Endothelial cell of umbilical vein (primary cell): ENCODE data around the gene CCDC121. TPM values are rescaled to one million over a fixed set of nuclear protein-coding genes. Genes with fewer than 3 reads are reported as not detected.

Experiments used
- BruUV-seq: library from RNA; stranded (reverse); fragments of 400-500 nt; replicated peaks from 2 replicates; lab custom pipeline; 2021; lab: Mats Ljungman, UMichigan
- CTCF ChIA-PET: fragments of 300-600, 350-600 bp; sonication (Branson Sonifier 250); formaldehyde crosslinking; loops from one replicate; lab custom pipeline; 2021; ENCODE audit warnings: antibody characterized with exemption, inconsistent platforms; lab: Charles Lee
- POLR2A ChIA-PET: fragments of 300-600, 350-600 bp; sonication (Branson Sonifier 250); formaldehyde crosslinking; loops from one replicate; lab custom pipeline; 2021; ENCODE audit warnings: antibody characterized with exemption, inconsistent platforms; lab: Charles Lee
- DNase-seq: peaks from one replicate; pipeline ENCODE4 v3.0.0-alpha.2; 2011; ENCODE audit warnings: low read depth, low spot score
- FAIRE-seq: peaks from 2 replicates; lab custom pipeline; 2011; peaks lifted over from hg19 to GRCh38; lab: Jason Lieb, UNC
- H2AFZ ChIP-seq: 2 replicates; pipeline ENCODE4 v1.6.0; 2012; ENCODE audit warnings: low read depth, low read length, control low read depth, inconsistent platforms
- H3K27ac ChIP-seq: 2 replicates; pipeline ENCODE4 v1.5.1; 2011; ENCODE audit warnings: low read depth, mild to moderate bottlenecking, control low read depth, low read length, moderate library complexity; ENCODE audit not compliant: insufficient read depth
- H3K27me3 ChIP-seq, 2 experiments: 2 replicates each; pipeline versions ENCODE4 v1.6.0 to v1.6.1; 2011; ENCODE audit warnings: low read length in 2 of 2, mixed read lengths in 1 of 2; ENCODE audit not compliant: control insufficient read depth in 2 of 2, insufficient read depth in 2 of 2
- H3K36me3 ChIP-seq, 2 experiments: 2 replicates in 1 of 2; 3 replicates in 1 of 2; pipeline ENCODE4 v1.5.1; 2011; ENCODE audit warnings: low read length in 2 of 2, mild to moderate bottlenecking in 1 of 2, moderate library complexity in 1 of 2; ENCODE audit not compliant: control insufficient read depth in 2 of 2, insufficient read depth in 2 of 2; ENCODE audit errors: extremely low read depth in 1 of 2
- H3K4me1 ChIP-seq: 3 replicates; pipeline ENCODE4 v1.5.1; 2011; ENCODE audit warnings: mild to moderate bottlenecking, low read length; ENCODE audit not compliant: control insufficient read depth, insufficient read depth; ENCODE audit errors: extremely low read depth
- H3K4me2 ChIP-seq: 2 replicates; pipeline ENCODE4 v1.6.1; 2011; ENCODE audit warnings: low read length, control low read depth, mixed read lengths; ENCODE audit not compliant: insufficient read depth
- H3K4me3 ChIP-seq, 3 experiments: fragments of 200-600 bp in 1 of 3; sonication (generic), shearing (Covaris generic) in 1 of 3; replicated peaks in 1 of 3; 2 replicates each; pipeline ENCODE4 v1.5.1; 2011 to 2016; ENCODE audit warnings: control low read depth in 3 of 3, low read length in 3 of 3, mild to moderate bottlenecking in 2 of 3, inconsistent platforms in 1 of 3, low read depth in 1 of 3, moderate library complexity in 1 of 3; ENCODE audit not compliant: insufficient read depth in 1 of 3
- H3K79me2 ChIP-seq: 2 replicates; pipeline ENCODE4 v1.6.0; 2012; ENCODE audit warnings: low read length, inconsistent platforms; ENCODE audit not compliant: control insufficient read depth, insufficient read depth
- H3K9ac ChIP-seq: replicated peaks from 2 replicates; pipeline ENCODE3; 2011; ENCODE audit warnings: low read length, control low read depth; ENCODE audit not compliant: insufficient read depth; ENCODE audit errors: extremely low read depth
- H3K9me1 ChIP-seq: replicated peaks from 3 replicates; pipeline ENCODE4 v1.6.0; 2011; ENCODE audit warnings: mild to moderate bottlenecking, low read length; ENCODE audit not compliant: control insufficient read depth, insufficient read depth; ENCODE audit errors: extremely low read depth
- H3K9me3 ChIP-seq: replicated peaks from 2 replicates; pipeline ENCODE4 v1.5.1; 2012; ENCODE audit warnings: low read length, inconsistent platforms; ENCODE audit not compliant: control insufficient read depth, insufficient read depth
- H4K20me1 ChIP-seq: replicated peaks from 2 replicates; pipeline ENCODE3; 2011; ENCODE audit warnings: mild to moderate bottlenecking, low read length; ENCODE audit not compliant: control insufficient read depth, insufficient read depth; ENCODE audit errors: extremely low read depth
- EZH2 ChIP-seq: IDR thresholded peaks from 2 replicates; pipeline ENCODE4 v1.6.1; 2012; ENCODE audit warnings: borderline replicate concordance, low read depth, mild to moderate bottlenecking, moderate library complexity, low read length, inconsistent platforms; ENCODE audit not compliant: severe bottlenecking
- FOS ChIP-seq: IDR thresholded peaks from 2 replicates; pipeline ENCODE4 v1.6.1; 2011; ENCODE audit warnings: mild to moderate bottlenecking, low read length, moderate library complexity, borderline replicate concordance; ENCODE audit not compliant: insufficient read depth
- GATA2 ChIP-seq: IDR thresholded peaks from 2 replicates; pipeline ENCODE4 v1.7.0; 2011; ENCODE audit warnings: low read depth, mild to moderate bottlenecking, moderate library complexity, mixed read lengths, low read length; ENCODE audit not compliant: insufficient read length, insufficient read depth
- JUN ChIP-seq: IDR thresholded peaks from 2 replicates; pipeline ENCODE4 v1.6.1; 2011; ENCODE audit warnings: borderline replicate concordance, low read depth; ENCODE audit not compliant: insufficient read length, insufficient read depth
- MYC ChIP-seq: IDR thresholded peaks from one replicate; pipeline ENCODE4 v1.6.1; 2011; ENCODE audit warnings: mild to moderate bottlenecking, low read depth, low read length
- POLR2A ChIP-seq: IDR thresholded peaks from 2 replicates; pipeline ENCODE4 v1.6.1; 2012; ENCODE audit warnings: low read depth, mild to moderate bottlenecking, control low read depth, low read length
- POLR2AphosphoS5 ChIP-seq: IDR thresholded peaks from 2 replicates; pipeline ENCODE4 v1.6.1; 2012; ENCODE audit warnings: low read depth, mild to moderate bottlenecking, control low read depth, low read length, moderate library complexity; ENCODE audit not compliant: insufficient read depth
- dilution Hi-C: fragments of 300-500 bp; cut with MboI; formaldehyde crosslinking; loops from one replicate; pipeline ENCODE4 v1.15.0; 2019; ENCODE audit warnings: low sequenced_read_pairs; ENCODE audit not compliant: extremely low pct_ligation_motif_present
- intact Hi-C: fragments of 100-400 bp; cut with micrococcal nuclease; formaldehyde crosslinking; loops from one replicate; pipeline ENCODE4 v1.10.0; 2022
- polyA plus RNA-seq, 4 experiments: library from polyadenylated mRNA; depleted of rRNA in 3 of 4; stranded (reverse) in 3 of 4; unstranded in 1 of 4; fragments of >200 nt; gene quantifications; 2 replicates each; pipeline versions ENCODE4 v1.2.1 to v1.2.3, GENCODE V29; 2011 to 2012; ENCODE audit warnings: missing spikeins in 1 of 4
- total RNA-seq: library from RNA; stranded (reverse); gene quantifications from 2 replicates; pipeline ENCODE4 v1.2.3, GENCODE V29; 2021
- TF ChIP-seq, protein P1 (sequence below): IDR thresholded peaks from 2 replicates; pipeline ENCODE4 v1.6.1; 2011; ENCODE audit not compliant: insufficient read depth, insufficient read length
- TF ChIP-seq, protein P2 (sequence below), 2 donors: IDR thresholded peaks; 1 replicate in 1 of 2; 2 replicates in 1 of 2; pipeline ENCODE4 v1.5.1; 2011; ENCODE audit warnings: low read length in 2 of 2, mild to moderate bottlenecking in 2 of 2, moderate library complexity in 2 of 2, control low read depth in 1 of 2, inconsistent platforms in 1 of 2, low read depth in 1 of 2; ENCODE audit not compliant: insufficient read depth in 1 of 2; ENCODE audit errors: extremely low read depth in 1 of 2

CCDC121 gene
- total and polyA plus RNA-seq, 2 donors (not counting 3 experiments of a cell fraction or from before 2014, with no cell fraction given), result 0.92 to 3.3 TPM

DNA sequence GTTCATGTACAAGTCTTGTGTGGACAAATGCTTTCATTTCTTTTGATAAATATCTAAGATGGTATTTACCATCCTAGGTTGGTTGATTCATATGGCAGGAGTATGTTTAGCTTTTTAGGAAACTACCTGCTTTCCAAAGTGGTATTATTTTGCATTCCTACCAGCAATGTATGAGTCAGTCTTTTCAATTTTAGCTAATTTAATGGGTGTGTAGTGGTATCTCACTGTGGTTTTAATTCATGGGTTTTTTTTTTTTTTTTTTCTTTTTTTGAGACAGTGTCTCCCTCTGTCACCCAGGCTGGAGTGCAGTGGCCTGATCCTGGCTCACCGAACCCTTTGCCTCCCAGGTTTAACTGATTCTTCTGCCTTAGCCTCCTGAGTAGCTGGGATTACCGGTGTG, 41.8 kb downstream of the CCDC121 start:
- Histone ChIP-seq H3K4me2 (no peak overlapping the region), H3K27me3 (no peaks in the 10 kb centered on the region), H2AFZ (no peak overlapping the region), H3K4me1 (peaks cover 24% of the 10 kb centered on the region), H3K79me2 (peaks cover 90% of the 10 kb centered on the region), H3K27ac (no peak overlapping the region), H3K9me1 (no peaks in the 10 kb centered on the region), H4K20me1 (peaks cover 7% of the 10 kb centered on the region), H3K36me3 (no peaks in the 10 kb centered on the region), H3K9me3 (no peaks in the 10 kb centered on the region), H3K4me3 (no peak overlapping the region), H3K9ac (no peak overlapping the region)
- POLR2A ChIA-PET, result no interaction called here
- DNase-seq (no peak), FAIRE-seq (no peak)
- dilution Hi-C loops (loop anchor here (25.0 kb wide), 1 partner anchor 125 kb away; no protein-coding TSS in a partner anchor), intact Hi-C loops (no loop called here)
- TF ChIP-seq MYC (no peak), POLR2A (no peak), EZH2 (no peak), POLR2AphosphoS5 (no peak), JUN (no peak), FOS (no peak), GATA2 (no peak)
- TF ChIP-seq, protein P1, sequence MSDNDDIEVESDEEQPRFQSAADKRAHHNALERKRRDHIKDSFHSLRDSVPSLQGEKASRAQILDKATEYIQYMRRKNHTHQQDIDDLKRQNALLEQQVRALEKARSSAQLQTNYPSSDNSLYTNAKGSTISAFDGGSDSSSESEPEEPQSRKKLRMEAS, result no peak
- TF ChIP-seq, protein P2, sequence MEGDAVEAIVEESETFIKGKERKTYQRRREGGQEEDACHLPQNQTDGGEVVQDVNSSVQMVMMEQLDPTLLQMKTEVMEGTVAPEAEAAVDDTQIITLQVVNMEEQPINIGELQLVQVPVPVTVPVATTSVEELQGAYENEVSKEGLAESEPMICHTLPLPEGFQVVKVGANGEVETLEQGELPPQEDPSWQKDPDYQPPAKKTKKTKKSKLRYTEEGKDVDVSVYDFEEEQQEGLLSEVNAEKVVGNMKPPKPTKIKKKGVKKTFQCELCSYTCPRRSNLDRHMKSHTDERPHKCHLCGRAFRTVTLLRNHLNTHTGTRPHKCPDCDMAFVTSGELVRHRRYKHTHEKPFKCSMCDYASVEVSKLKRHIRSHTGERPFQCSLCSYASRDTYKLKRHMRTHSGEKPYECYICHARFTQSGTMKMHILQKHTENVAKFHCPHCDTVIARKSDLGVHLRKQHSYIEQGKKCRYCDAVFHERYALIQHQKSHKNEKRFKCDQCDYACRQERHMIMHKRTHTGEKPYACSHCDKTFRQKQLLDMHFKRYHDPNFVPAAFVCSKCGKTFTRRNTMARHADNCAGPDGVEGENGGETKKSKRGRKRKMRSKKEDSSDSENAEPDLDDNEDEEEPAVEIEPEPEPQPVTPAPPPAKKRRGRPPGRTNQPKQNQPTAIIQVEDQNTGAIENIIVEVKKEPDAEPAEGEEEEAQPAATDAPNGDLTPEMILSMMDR (IDR thresholded peaks at IDR 0.05; ENCODE audit: extremely low read depth in 1 of 2, insufficient read depth in 1 of 2, low read depth in 1 of 2, low read length in 2 of 2), result no peak
- CTCF ChIA-PET, result no interaction called here
- BruUV-seq, result no TSS peak
